RCC 7860 (cell line): ENCODE results near the gene MSRB1.

Experiments used
- DNase-seq: peaks from one replicate; pipeline ENCODE4 v3.0.0-alpha.2; 2015; ENCODE audit warnings: low spot score
- FAIRE-seq: peaks from 2 replicates; lab custom pipeline; 2012; peaks lifted over from hg19 to GRCh38; lab: Jason Lieb, UNC

Gene MSRB1, protein sequence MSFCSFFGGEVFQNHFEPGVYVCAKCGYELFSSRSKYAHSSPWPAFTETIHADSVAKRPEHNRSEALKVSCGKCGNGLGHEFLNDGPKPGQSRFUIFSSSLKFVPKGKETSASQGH

DNA sequence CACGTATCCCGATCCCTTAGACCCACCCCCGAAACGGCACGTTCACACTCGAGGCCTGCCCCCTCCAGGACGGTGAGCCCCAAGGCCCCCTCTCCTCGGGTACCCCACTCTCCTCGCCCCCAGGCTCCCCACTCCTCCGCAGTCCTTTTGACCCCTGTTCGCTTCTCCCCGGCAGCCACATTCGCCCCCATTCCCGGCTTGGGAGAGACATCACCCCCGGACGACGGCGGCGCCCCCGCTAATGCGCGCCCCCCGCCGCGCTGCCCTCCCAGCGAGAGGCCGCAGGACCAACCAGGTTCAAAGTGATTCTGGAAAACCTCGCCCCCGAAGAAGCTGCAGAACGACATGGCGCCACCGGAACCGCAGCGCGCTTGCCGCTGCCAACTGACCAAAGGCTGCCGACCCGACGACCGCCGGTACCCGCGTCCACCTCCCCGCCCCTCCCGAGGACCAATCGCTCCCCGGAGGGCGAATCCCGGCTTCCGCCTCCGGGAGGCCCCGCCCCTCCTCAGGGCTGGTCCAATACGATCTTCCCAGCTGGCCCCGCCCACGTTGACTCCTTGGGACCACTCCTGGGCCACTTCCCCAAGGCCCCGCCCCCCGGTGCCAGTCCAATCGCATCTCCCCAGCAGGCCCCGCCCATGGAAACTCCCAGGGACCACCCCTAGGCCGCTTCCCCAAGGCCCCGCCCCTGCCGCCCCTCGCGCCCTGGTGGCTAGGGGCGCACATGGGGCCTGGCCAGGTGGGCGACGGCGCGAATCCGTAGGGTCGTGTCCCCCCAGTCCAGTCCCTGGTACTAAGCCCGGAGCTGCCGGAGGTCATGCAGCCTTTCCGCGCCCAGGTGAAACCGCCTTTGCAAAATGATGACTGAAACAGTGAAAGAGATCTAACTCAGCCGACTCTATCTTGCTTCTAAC lies at the start of gene MSRB1:
Gene MSRB1 (minus strand): TSS at position 390 of the 917 bp plus-strand sequence. CDS start 43 bp downstream, at position 347.
- peak; percentile 87 for FAIRE-seq
- DNase-seq = peak; percentile 93

DNA sequence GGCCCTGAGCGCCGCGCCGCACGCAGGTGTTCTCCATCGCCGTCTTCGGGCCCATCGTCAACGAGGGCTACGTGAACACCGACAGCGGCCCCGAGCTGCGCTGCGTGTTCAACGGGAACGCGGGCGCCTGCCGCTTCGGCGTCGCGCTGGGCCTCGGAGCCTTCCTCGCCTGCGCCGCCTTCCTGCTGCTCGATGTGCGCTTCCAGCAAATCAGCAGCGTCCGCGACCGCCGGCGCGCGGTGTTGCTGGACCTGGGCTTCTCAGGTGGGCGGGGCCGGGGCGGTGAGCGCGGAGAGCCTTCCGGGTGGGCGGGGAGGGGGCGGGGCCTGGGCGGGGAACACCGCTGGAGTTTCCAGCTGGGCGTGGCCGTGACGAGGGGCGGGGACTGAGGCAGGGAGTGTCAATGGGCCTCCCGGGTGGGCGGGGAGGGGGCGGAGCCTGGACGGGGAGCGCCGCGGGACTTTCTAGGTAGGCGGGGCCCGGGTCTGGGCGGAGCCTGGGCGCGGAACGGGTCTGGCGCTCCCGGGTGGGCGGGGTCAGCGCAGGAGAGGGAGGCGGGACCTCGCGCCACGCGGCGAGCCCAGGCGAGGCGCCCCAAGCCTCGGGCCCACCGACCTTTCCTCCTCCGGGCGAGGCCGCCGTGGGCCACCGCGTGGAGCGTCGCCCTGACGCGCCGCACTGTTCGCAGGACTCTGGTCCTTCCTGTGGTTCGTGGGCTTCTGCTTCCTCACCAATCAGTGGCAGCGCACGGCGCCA lies 49.1 kb upstream of the MSRB1 start:
- DNase-seq (no peak), FAIRE-seq (no peak)

DNA sequence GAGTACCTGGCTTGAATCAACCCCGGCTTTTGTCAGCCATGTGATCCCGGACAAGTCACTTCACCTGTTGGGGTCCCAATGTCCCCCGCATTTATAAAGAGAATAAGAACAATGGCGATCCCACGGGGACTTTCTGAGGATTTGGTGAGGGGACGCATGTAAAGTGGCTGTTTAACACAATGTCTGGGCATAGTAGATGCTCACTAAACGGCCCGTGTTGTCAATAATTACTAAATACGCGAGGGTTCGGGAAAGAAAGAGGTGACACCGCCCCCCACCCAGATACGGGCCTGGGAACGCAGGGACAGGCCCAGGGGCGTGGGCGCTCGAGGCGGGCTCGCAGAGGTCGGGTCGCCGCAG lies 48.6 kb upstream of the MSRB1 start:
- no peak for FAIRE-seq
- DNase-seq = no peak

DNA sequence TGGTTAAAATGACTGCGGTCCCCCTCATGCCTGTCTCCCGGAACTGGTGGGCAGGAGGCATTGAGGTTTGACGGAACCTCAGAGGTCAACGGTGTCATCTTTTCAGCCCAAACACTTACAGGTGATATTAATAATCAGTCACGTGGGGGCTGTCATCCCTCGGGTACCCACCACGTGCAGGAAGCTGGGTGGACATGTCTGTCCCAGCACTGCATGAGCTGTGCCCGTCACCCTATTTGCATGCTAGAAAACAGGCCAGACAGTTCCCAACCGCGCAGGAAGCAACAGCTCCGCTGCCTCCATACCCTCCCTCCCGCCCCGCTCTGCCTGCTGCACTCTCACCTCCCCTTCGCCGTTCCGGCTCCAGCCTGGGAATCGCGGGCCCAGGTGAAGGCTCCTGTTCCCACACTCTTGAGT lies 48.1 kb upstream of the MSRB1 start:
- FAIRE-seq = no peak
- DNase-seq = no peak

DNA sequence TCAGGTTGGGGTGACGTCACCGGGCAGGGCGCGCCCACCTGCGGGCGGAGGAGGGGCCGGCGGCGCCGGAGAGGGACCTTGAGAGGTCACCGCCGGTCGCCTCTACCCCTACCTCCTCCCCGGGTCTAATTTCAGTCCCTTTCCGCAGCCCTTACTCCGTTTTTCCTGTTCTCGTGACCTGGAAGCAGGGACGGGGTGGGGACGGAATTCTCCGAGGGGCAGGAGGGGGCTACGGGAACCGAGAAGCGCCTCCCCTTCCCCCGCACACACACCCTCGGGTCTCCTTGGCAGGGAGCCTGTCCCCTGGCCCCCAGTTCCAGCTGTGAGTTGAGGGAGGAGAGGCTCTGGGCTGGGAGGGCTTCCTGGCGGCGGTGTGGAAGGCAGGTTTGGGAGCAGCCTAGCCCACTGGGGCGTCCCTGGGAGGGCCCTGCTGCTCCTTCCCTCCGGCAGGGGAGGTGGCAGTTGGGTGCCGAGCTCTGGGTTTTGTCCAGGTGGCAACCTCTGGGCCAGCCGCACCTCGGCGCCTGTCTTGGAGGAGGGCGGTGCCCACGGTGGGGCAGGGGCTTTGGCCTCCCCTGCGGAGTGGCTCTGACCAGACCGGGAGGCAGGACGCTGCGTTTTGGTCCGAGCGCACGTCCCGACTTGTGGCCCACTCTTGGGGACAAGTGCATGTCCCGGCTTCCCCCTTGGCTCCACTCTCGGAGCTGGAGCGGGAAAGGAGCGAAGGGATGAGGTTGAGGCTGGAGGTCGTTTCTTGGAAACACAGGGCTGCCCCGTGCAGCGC lies 47.5 kb upstream of the MSRB1 start:
- DNase-seq = no peak
- no peak for FAIRE-seq

DNA sequence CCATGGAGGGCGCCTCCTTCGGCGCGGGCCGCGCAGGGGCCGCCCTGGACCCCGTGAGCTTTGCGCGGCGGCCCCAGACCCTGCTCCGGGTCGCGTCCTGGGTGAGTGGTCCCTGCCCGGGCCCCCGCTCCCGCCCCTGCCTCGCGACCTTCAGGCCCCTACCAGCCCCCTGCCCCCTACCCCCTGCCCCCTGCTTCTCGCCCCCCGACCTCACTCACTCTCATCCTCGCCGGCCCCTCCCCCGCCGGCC lies 47.0 kb upstream of the MSRB1 start:
- FAIRE-seq = no peak

DNA sequence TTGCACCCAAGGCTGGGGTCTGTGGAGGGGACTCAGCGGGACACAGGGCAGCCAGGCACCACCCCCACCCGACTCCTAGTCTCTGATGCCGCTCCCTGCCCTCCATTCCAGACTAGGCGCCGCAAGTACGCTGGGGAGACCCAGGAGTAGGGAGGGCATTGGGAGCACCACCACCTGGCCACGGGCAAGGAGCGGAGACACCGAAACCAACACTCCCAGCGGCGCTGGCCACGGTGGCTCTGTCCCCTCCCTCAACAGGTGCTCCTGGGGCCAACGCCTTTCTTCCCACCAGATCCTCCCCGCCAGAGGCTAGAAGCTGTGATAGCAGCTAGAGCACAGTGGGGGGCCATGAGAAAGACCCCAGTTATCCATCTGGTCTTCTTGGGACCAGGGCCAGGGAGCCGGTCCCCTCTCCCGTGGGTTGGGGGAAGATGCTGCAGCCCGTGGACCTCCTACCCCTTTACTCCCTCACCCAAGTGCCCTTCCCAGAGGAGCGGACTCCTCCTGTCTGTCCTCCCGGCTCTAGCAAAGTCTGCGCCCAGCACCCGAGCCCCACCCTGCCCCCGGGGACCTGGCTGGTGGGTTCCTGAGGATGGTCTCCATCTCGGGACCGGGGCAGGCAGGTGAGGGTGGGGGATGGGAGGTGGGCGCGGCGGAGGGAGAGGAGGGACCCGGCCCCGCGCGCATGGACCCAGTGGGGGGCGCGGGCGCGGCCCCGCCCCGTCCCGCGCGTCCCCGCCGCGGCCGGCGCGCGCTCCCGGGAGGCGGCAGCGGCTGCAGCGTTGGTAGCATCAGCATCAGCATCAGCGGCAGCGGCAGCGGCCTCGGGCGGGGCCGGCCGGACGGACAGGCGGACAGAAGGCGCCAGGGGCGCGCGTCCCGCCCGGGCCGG lies 46.5 kb upstream of the MSRB1 start, which contains the start of gene SYNGR3:
Gene SYNGR3 (plus strand): TSS at position 762 of the 892 bp plus-strand sequence. CDS start 133 bp downstream, outside the sequence.
- no peak for DNase-seq
- FAIRE-seq = no peak

More for the DNA sequence above, 47.0 kb upstream of the MSRB1 start:
- DNase-seq = no peak

DNA sequence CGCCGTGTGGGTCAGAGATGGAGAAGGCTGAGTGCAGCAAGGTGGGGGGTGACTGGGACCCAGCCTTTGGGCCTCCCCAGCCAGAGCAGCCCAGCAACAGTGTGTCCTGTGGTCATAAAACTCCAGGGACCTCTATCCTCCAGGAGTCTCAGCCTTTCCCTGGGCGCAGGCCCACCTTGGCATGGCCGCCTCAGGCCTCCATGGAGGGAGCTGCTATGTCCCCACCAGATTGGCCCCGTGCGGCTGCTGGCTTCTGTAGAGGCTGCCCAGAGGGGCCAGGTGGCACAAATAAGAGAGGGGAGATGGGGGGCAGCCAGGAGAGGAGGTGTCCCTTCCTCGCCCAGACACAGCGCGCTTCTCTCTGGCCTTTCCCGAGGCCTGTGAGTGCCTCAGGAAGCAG lies 44.2 kb upstream of the MSRB1 start:
- DNase-seq (no peak), FAIRE-seq (no peak)

DNA sequence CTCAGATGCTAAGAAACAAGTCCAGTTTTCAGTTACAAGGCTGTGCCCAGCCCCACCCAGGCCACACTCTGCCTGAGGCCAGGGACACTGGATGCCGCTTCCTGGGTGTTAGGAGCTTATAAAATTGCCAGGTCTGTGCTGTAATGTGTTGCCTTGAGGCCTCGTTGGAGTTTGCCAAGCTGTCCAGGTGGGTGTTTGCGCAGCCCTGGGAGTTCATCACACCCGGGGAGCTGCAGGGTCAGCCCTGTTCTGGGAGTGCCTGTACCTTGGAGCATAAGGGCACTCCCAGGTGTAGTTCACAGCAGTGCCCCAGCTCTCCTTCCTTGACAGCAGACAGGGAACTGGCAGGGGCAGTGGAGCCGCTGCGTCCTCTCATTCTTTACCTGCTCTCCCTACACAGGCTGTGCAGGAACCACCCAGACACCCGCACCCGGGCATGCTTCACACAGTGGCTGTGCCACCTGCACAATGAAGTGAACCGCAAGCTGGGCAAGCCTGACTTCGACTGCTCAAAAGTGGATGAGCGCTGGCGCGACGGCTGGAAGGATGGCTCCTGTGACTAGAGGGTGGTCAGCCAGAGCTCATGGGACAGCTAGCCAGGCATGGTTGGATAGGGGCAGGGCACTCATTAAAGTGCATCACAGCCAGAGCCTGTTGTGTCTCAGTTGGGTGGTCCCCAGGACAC lies 42.6 kb upstream of the MSRB1 start:
- DNase-seq (no peak), FAIRE-seq (no peak)

DNA sequence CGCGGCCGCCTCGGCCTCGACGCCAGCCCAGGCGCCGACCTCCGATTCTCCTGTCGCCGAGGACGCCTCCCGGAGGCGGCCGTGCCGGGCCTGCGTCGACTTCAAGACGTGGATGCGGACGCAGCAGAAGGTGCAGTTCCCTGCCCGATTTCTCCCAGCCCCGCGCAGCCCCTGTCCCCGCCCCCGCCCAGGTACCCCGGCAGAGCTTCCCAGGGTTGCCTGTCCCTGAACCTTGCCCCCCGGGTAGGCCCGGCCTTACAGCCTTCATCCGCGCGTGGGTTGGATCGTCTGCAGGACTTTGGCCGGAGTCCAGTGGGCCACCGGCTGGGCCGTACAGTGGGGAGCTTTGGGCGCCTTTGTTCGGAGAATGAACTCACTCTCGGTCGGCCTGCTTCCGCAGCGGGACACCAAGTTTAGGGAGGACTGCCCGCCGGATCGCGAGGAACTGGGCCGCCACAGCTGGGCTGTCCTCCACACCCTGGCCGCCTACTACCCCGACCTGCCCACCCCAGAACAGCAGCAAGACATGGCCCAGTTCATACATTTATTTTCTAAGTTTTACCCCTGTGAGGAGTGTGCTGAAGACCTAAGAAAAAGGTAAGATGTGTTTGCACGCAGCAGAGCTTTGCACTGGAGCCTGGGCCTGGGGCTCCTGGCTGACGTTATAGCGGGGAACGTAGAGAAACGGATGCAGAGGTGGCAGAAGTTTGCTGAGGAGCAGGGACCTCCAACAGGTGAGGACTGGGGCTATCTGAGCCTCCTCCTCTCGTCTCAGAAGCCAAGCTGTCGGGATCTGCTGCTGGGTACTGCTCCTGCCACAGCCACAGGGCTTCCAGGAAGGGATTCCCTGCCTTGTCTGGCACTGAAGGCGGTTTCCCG lies 41.6 kb upstream of the MSRB1 start:
- no peak for FAIRE-seq
- no peak for DNase-seq

DNA sequence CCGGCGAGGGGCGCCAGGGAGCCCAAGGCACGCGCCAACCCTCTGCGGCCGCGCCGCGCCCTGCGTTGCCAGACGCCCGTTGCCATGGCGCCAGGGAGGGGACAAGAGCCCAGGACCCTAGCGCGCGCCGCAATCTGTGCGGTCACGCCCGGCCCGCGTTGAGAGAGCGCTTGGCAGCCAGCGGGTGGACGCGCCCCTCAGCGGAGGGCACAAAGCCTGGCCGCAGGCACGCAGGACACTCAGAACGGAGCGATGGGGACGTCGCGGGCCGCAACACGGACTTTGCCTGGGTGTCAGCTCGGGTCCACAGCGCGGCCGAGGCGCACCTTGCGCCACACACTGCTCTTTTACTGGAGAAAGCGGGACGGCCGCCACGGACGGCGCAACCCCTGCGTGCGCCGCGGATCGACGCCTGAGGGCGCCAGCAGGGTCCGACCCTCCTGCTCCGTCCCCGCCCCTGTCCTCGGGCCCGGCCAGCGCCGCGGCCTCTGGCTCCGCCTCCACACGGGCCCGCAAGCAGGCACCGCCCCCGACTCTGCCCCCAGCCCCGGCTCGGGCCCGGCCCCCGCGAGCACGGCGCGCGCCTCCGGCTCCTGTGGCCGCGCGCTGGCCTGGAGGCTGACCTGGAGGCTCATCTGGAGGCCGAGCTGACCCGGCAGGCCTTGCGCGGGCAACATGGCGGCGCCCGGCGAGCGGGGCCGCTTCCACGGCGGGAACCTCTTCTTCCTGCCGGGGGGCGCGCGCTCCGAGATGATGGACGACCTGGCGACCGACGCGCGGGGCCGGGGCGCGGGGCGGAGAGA lies 40.7 kb upstream of the MSRB1 start, which contains the start of gene GFER:
Gene GFER (plus strand): TSS at position 650 of the 803 bp plus-strand sequence. CDS start 26 bp downstream, at position 676.
- DNase-seq = peak; percentile 79
- no peak for FAIRE-seq

DNA sequence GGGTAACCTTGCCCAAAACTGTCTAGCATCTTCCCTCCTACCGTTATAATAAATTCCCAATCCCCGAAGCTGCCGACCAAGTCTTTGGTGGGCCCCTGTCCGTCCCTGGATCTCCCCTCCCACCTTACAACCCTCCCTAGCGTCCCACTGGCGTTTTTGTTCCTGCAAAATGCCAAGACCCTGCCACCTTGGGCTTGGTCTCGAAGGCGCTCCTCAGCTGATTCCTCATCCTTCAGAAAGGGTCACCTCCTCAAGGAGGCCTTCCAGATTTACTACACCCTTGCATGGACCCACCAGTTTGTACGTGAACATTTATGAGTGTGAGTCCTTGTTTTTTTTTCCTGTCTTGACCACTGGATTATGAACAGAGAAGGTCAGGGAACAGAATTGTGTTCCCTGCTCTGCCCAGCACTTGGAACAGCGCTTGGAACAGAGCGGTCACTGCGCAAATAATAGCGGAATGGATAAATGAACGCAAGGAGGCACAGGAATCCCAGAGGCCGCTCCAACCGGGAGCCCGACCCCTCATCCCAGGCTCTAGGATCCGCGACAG lies 40.1 kb upstream of the MSRB1 start:
- FAIRE-seq = no peak
- DNase-seq = no peak

DNA sequence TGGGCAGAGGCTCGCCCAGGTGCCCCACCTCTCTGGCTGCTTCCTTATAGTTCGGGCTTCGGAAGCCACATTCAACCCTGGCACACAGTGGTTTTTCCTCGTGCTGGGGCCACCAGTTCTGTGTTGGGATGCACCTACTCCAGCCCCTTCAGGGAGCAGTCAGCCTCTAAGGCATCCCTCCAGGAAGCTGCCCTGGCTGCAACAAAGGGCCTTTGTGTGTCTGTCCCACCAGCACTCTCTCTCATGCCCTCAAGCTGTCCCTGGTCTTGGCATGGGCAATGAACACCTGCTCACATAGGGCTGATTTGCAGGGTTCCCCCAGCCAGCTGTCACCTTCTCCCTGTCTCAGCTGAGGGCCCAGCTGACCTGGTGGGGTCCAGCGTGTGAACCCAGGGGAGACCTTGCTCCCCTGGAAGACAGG lies 39.0 kb upstream of the MSRB1 start:
- DNase-seq (no peak), FAIRE-seq (no peak)

DNA sequence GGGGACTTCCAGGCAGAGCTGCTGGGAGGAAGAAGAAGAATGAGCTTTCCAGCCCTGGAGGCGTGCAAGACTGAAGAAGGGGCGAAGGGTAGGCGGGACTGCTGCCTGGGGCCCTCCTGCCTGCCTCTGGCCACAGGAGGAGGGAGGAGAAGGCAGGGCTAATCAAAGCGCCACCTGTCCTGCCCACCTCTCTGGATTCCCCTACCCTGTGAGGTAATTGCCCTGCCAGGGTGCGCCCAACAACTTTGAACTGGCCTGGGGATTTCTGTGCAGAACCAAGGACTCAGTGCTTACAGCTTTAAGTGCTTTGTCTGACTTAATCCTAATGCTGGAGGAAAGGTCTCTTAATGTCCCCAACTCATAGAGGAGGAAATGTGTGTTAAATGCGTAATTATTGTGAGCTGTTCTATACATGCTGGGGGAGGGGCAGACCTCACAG lies 38.4 kb upstream of the MSRB1 start, which contains the start of gene NOXO1:
Gene NOXO1 (minus strand): TSS at position 72 of the 439 bp plus-strand sequence. CDS start 290 bp downstream, outside the sequence.
- FAIRE-seq = no peak
- DNase-seq = no peak

DNA sequence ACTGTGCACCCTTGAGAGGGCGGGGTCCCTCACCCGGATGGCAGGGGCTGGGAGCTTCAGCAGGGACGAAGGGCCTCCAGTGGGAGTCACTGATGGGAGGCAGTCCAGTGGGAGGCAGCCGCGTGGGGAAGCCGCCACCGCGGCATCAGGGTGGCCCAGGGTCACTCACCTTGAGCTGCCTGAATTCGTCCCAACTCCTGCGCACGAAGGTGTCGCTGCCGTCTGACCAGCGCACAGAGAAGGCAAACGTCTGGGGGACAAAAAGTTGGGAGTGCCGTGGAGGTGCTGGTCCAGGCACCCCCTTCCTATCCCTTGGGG lies 37.7 kb upstream of the MSRB1 start:
- no peak for FAIRE-seq
- no peak for DNase-seq

DNA sequence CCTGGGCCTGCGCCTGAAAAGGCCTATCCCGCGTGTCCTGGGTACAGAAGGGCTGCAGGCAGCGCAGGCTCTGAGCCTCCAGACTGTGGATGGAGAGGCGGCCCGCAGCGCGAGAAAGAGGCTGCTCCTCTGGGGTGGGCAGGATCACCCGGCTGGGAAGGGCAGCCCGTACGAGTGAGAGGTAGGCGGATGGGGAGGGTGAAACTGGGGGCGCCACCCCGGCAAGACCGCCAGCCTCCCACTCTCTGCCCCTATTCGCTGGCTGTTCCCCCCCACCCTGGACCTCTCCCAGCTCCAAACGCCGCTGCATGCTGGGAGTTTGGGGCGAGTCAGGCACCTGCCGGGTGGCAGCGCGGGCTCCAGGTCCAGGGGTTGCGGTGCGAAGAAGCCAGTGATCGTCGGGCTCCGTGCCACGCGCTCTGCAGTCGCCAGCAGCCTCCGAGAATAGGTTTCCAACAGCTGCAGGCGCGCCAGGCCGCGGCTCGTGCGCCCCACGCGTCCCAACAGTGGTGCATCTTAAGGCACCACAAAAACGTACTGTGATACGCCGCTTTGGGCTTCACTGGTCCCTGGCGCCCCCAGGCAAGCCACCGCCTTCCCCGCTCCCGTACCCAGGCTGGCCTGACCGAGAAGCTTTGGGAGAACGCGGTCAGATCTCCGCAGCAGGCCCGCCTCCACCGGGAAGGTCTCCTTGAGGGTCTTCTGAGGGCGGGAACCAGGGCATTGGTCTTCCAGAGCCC lies 37.2 kb upstream of the MSRB1 start:
- no peak for FAIRE-seq
- DNase-seq = no peak
